Heart left ventricle (tissue), 16 donors: ENCODE data around the gene ARIH1. TPM values are rescaled to one million over a fixed set of nuclear protein-coding genes. Genes with fewer than 3 reads are reported as not detected.

Source experiments
- ATAC-seq, 4 donors: fragments of 200-7000 bp; cut with Tn5 transposase; one replicate each; pipeline ENCODE4 v1.9.1; 2020 to 2022; ENCODE audit warnings: moderate library complexity in 4 of 4, mild to moderate bottlenecking in 3 of 4, moderate number of reproducible peaks in 1 of 4
- DNase-seq, 5 donors: peaks; one replicate each; pipeline ENCODE4 v3.0.0-alpha.2; 2020
- H3K27ac ChIP-seq, 12 donors: fragments of 200-600 bp; sonication (generic) in 4 of 12; one replicate each; pipeline versions ENCODE4 v1.5.0 to v1.8.0; 2016 to 2022; ENCODE audit warnings: mild to moderate bottlenecking in 2 of 12
- H3K27me3 ChIP-seq, 9 donors: fragments of 200-600 bp; sonication (generic) in 2 of 9; one replicate each; pipeline versions ENCODE4 v1.5.1 to v1.8.0; 2016 to 2022; ENCODE audit warnings: mild to moderate bottlenecking in 3 of 9
- H3K36me3 ChIP-seq, 9 donors: fragments of 200-600 bp; sonication (generic) in 2 of 9; one replicate each; pipeline versions ENCODE4 v1.5.0 to v1.8.0; 2018 to 2022; ENCODE audit warnings: mild to moderate bottlenecking in 2 of 9
- H3K4me1 ChIP-seq, 12 donors: fragments of 200-600 bp; sonication (generic) in 4 of 12; one replicate each; pipeline versions ENCODE4 v1.5.0 to v1.8.0; 2016 to 2022; ENCODE audit warnings: mild to moderate bottlenecking in 3 of 12
- H3K4me3 ChIP-seq, 12 donors: fragments of 200-600 bp; sonication (generic) in 4 of 12; one replicate each; pipeline versions ENCODE4 v1.5.0 to v1.8.0; 2017 to 2022; ENCODE audit warnings: mild to moderate bottlenecking in 9 of 12, moderate library complexity in 4 of 12
- H3K9me3 ChIP-seq, 12 donors: fragments of 200-600 bp; sonication (generic) in 4 of 12; one replicate each; pipeline versions ENCODE4 v1.5.0 to v1.8.0; 2016 to 2022; ENCODE audit warnings: mild to moderate bottlenecking in 1 of 12
- POLR2A ChIP-seq, 2 donors: fragments of 450-650 bp; IDR thresholded peaks; one replicate each; pipeline ENCODE4 v1.6.1; 2017; ENCODE audit warnings: antibody characterized with exemption in 2 of 2, mild to moderate bottlenecking in 2 of 2, moderate library complexity in 2 of 2
- WGBS, 4 donors: extraction: QIAGEN DNeasy Blood & Tissue Kit in 2 of 4; methylation state at CpG; one replicate each; pipeline versions ENCODE4 v1.1.5 to v1.1.7; 2013 to 2018; 5-methylcytosine and 5-hydroxymethylcytosine counted together
- intact Hi-C, 10 donors: fragments of 100-400 bp; cut with DNase I; formaldehyde crosslinking; loops; one replicate each; pipeline versions ENCODE4 v1.11.1 to v1.14.2; 2022
- polyA plus RNA-seq, 2 donors: library from polyadenylated mRNA; stranded (reverse); fragments of 200-250 nt; gene quantifications; one replicate each; pipeline ENCODE4 v1.2.3, GENCODE V29; 2013
- total RNA-seq, 9 donors: library from RNA; depleted of rRNA in 2 of 9; stranded (reverse); fragments of >200 nt in 2 of 9; fragmentation: NEBNext Ultra II Directional in 3 of 9; extraction: Animal tissue kit (Norgen Biotek cat#: 25700) in 3 of 9; gene quantifications; one replicate each; pipeline versions ENCODE4 v1.1.0 to v1.2.4, GENCODE V29; 2016 to 2023
- TF ChIP-seq, protein P1 (sequence below), 12 donors: fragments of 200-600 bp; sonication (generic) in 4 of 12; IDR thresholded peaks; one replicate each; pipeline versions ENCODE4 v1.5.0 to v1.8.0; 2018 to 2022; ENCODE audit warnings: antibody characterized with exemption in 12 of 12, mild to moderate bottlenecking in 5 of 12
- donor health status: ischemic (EF 13 %, LVEDD 7.1; RV severe dilation, severe dysfunction).
- donor health status: healthy with polysubstance abuse.
- donor health status: DM: no; HTN: yes; CAD: no.
- donor health status: DM: no; HTN: no; CAD: no.
- donor health status: ischemic (EF 25% LVEDD 6.9; RV normal size, moderate dysfunction).
- donor health status: ischemic (EF 25% LVEDD 5.7; RV mildly dilated, moderate dysfunction).
- donor health status: healthy.
- donor health status: DM: yes; HTN: yes; CAD: no.
- donor health status: ischemic (EF 35%, LVEDD 5.7; RV mildly dilated, moderate dysfunction).
- donor health status: nonischemic (EF 11% LVEDD 7.7; RV severe dilation, severe dysfunction).
- donor health status: DM: yes; HTN: yes; CAD: no.
- donor health status: PGD.
- donor health status: ischemic (EF 29% LVEDD 5.4; RV normal size, mild dysfunction).
- donor health status: nonischemic (EF 23%, LVEDD 6.1; RV moderate dilation, normal function).

Gene ARIH1
- total and polyA plus RNA-seq, 11 donors, result 25.3 to 217 (median 158) TPM

DNA sequence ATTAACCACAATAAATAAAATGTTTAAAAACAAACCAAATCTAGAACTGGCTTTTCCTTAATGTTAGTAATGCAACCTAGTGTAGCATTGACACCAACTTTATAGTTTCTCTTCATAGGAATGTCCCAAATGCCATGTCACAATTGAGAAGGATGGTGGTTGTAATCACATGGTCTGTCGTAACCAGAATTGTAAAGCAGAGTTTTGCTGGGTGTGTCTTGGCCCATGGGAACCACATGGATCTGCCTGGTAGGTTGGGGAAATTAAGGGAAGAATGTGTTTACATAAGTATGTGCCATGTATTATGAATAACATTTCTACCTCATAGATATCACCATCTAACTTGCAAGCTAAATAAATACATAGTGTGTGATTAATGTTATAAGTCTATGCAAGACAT is 95.9 kb downstream of the ARIH1 start:
- ATAC-seq, result no peak
- Histone ChIP-seq H3K27ac (no peak overlapping the region), H3K36me3 (peaks cover 0 to 98% (median 76%) of the 10 kb centered on the region in 9 donors), H3K4me1 (peaks cover 0 to 8% (median 0%) of the 10 kb centered on the region in 12 donors), H3K27me3 (no peaks in the 10 kb centered on the region), H3K9me3 (no peaks in the 10 kb centered on the region), H3K4me3 (no peak overlapping the region)
- 87 to 98% (median 93%) methylated on average over 1 of the region's 1 CpG for WGBS, 4 donors
- no peak for DNase-seq
- TF ChIP-seq, protein P1, sequence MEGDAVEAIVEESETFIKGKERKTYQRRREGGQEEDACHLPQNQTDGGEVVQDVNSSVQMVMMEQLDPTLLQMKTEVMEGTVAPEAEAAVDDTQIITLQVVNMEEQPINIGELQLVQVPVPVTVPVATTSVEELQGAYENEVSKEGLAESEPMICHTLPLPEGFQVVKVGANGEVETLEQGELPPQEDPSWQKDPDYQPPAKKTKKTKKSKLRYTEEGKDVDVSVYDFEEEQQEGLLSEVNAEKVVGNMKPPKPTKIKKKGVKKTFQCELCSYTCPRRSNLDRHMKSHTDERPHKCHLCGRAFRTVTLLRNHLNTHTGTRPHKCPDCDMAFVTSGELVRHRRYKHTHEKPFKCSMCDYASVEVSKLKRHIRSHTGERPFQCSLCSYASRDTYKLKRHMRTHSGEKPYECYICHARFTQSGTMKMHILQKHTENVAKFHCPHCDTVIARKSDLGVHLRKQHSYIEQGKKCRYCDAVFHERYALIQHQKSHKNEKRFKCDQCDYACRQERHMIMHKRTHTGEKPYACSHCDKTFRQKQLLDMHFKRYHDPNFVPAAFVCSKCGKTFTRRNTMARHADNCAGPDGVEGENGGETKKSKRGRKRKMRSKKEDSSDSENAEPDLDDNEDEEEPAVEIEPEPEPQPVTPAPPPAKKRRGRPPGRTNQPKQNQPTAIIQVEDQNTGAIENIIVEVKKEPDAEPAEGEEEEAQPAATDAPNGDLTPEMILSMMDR (IDR thresholded peaks at IDR 0.05), result no peak
- no peak for TF ChIP-seq POLR2A (IDR thresholded peaks at IDR 0.05)
- intact Hi-C loops, result loop anchor here in 1 of 10 donors (10.0 kb wide), 1 partner anchor 95 kb away; the partner anchor contains the start of gene ARIH1

DNA sequence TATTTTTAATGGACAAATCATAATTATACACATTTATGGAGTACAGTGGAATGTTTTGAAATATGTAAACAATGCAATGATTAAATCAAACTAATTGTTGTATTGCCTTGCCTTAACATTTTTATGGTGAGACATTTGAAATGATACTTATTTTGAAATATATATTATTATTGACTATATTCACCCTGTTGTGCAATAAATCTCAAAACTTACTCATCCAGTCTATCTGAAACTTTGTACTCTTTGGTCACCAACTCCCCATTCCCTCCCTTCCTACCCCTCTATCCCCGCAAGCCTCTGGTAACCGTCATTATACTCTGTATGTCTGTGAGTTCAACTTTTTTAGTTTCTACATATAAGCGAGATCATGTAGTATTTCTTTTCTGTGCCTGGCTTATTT is 105.7 kb downstream of the ARIH1 start:
- H3K27ac ChIP-seq, result no peak overlapping the region
- peaks cover 0 to 15% (median 3%) of the 10 kb centered on the region in 12 donors for H3K9me3 ChIP-seq
- peaks cover 0 to 97% (median 91%) of the 10 kb centered on the region in 9 donors for H3K36me3 ChIP-seq
- intact Hi-C loops, result loop anchor here in 3 of 10 donors (10.0 kb wide), 1 partner anchor 105 kb away; the partner anchor contains the start of gene ARIH1 (in 3 of the 3)
- TF ChIP-seq, protein P1 (IDR thresholded peaks at IDR 0.05), result no peak
- TF ChIP-seq POLR2A (IDR thresholded peaks at IDR 0.05), result no peak
- peaks cover 0 to 13% (median 0%) of the 10 kb centered on the region in 12 donors for H3K4me1 ChIP-seq
- WGBS, 4 donors, result 97 to 99% (median 99%) methylated on average over 3 of the region's 3 CpGs
- DNase-seq, result no peak
- ATAC-seq, result no peak
- no peaks in the 10 kb centered on the region for H3K27me3 ChIP-seq
- no peak overlapping the region for H3K4me3 ChIP-seq

DNA sequence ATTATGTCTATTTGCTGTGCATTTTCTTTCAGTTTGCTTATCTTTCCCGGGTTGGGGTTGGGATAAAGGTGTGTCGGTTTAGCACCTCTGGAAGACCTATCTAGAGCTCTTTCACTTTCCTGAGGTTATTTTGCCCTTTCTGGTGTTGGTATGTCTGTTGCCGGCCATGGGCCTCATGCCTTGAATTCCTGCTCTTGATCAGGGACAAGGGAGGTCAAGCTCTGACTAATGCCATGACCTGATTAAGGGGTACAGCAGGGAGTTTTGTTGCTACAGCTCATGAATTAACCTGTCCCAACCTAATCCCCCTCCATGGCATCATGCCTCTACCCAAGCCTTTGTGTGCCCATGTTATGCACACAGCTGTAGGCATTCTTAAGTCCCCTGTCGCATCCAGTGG is 109.9 kb downstream of the ARIH1 start:
- Histone ChIP-seq H3K27me3 (no peaks in the 10 kb centered on the region), H3K4me1 (peaks cover 0 to 13% (median 0%) of the 10 kb centered on the region in 12 donors), H3K36me3 (peaks cover 0 to 83% (median 69%) of the 10 kb centered on the region in 9 donors), H3K9me3 (peaks cover 0 to 6% (median 1%) of the 10 kb centered on the region in 12 donors), H3K4me3 (no peak overlapping the region), H3K27ac (no peak overlapping the region)
- TF ChIP-seq, protein P1 (IDR thresholded peaks at IDR 0.05), result no peak
- TF ChIP-seq POLR2A (IDR thresholded peaks at IDR 0.05), result no peak
- ATAC-seq (peak; percentile 20 to 78 (median 32)), DNase-seq (no peak)
- WGBS, 4 donors, result 56 to 62% (median 58%) methylated on average over 4 of the region's 4 CpGs
- intact Hi-C loops, result loop anchor here in 2 of 10 donors (10.0 kb wide), 1 partner anchor 109 kb away; the partner anchor contains the start of gene ARIH1 (in 2 of the 2)

DNA sequence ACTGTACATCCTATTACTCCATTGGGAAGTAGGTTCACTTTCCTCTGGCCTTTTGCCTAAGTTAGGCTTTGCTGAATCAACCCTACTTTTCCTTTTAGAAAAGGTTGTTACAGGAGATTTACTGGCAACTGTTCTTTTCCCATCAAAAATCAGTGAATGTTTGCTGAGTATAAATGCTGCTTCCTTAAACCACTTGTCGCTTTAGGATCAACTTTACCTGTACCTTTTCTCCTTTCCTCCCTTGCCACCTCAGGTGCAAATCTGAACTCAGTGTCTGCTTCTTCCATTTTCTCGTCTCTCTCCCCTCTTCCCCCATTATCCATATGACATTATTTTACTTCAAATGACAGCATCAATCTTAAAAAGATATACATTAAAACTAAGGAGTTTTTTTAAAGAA is 110.9 kb downstream of the ARIH1 start:
- WGBS, 4 donors, result 93 to 96% (median 95%) methylated on average over 2 of the region's 2 CpGs
- ATAC-seq (no peak), DNase-seq (no peak)
- TF ChIP-seq POLR2A (IDR thresholded peaks at IDR 0.05), result no peak
- TF ChIP-seq, protein P1 (IDR thresholded peaks at IDR 0.05), result no peak
- peaks cover 0 to 13% (median 0%) of the 10 kb centered on the region in 12 donors for H3K4me1 ChIP-seq
- H3K9me3 ChIP-seq, result no peaks in the 10 kb centered on the region
- intact Hi-C loops, result loop anchor here in 2 of 10 donors (10.0 kb wide), 1 partner anchor 110 kb away; the partner anchor contains the start of gene ARIH1 (in 2 of the 2)
- H3K27me3 ChIP-seq, result no peaks in the 10 kb centered on the region
- H3K27ac ChIP-seq, result no peak overlapping the region
- H3K4me3 ChIP-seq, result no peak overlapping the region
- peaks cover 0 to 73% (median 59%) of the 10 kb centered on the region in 9 donors for H3K36me3 ChIP-seq
